DND-41 (cell line): ENCODE measurements around the gene KLHL17.

Source experiments
- CTCF ChIP-seq: IDR thresholded peaks from 2 replicates; pipeline ENCODE4 v1.5.1; 2012; ENCODE audit warnings: borderline replicate concordance, low read length, moderate library complexity, mild to moderate bottlenecking; ENCODE audit not compliant: poor library complexity, severe bottlenecking; ENCODE audit errors: extremely low read depth
- EZH2 ChIP-seq: IDR thresholded peaks from 3 replicates; pipeline ENCODE4 v1.6.1; 2012; ENCODE audit warnings: borderline replicate concordance, low read depth, mild to moderate bottlenecking, moderate library complexity, low read length, inconsistent platforms; ENCODE audit not compliant: severe bottlenecking

GRCh38 chr1:959731-960362 is 537 bp upstream of the KLHL17 start:
- TF ChIP-seq CTCF (no peak), EZH2 (no peak)
